H4 (cell line): ENCODE results near the gene SLC5A10. TPM values are rescaled to one million over a fixed set of nuclear protein-coding genes. Genes with fewer than 3 reads are reported as not detected.

Experiments
- DNase-seq: peaks from one replicate; pipeline ENCODE4 v3.0.0-alpha.2; 2015; ENCODE audit warnings: low spot score
- total RNA-seq: library from RNA; depleted of rRNA; stranded (reverse); fragments of >200 nt; shearing (Covaris generic); gene quantifications from 2 replicates; pipeline ENCODE4 v1.2.3, GENCODE V29; 2014

The SLC5A10 gene
- total RNA-seq, 1 experiment from 2014 or later: not detected

DNA sequence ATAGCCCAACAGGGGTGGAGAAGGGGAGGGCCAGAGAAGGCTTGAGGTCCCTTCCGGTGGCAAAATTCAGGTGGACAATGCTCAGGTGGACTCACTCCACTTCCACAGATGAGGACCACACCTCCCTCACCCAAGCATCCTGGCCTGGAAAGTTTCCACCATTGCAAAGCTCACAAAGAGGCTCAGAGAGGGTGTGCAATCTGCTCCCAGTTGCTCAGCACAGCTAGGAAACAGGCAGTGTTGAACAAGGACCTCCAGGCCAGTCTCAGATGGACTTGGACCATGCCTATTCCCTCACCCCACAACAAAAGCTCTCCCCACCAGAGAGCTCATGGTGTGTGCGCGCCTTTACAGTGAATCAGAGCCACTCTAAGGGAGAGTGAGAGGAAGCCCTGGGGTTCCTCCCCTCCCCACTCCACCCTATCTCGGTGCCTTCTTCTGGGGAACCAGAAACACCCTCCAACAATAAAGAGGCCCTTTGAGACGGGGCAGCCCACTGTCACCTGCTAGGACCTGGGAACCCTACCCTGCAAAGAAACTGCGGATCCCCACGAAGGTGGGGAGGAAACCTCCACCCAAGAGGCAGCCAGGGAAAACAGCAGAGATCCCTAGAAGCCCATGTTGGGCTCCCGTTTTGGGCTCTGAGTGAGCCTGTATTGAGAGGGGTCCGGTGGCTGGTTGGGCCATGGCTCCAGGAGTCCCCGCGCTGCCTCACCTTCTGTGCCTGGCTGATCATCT, 51.0 kb downstream of the SLC5A10 start:
- no peak for DNase-seq

GRCh38 chr17:19003543-19004420, 51.8 kb downstream of the SLC5A10 start:
- no peak for DNase-seq

DNA sequence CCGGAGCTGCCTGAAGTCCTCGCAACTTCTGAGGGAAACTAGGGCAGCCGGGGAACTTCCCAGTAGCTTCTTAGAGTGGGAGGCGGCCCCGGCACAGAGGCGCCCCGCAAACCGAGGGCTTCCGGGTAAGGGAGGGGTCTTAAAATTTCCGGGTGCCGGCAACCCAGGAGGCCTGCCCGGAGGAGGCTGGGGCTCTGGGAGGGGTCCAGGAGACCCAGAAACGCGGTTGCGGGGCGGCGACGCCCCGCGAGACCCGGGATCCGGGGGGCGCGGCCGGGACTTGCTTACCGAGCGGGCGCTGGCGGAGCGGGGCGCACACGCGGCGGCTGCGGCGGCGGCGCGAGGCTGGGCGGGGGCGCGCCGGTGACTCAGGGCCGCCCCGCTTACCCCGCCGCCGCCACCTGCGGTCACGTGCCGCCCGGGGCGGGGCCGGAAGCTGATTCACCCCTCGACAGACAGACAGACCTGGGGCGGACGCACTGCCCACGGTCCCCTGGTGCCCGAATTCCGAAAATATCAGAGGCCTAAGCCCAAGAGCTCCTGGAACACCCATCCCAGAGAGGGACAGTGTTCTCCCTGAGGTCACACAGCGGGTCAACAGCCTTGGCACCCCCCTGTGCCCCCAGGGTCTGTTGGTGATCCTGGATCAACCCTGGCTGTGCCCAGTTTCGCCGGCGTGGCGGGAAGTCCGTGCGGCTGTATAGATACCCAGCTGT, 52.6 kb downstream of the SLC5A10 start, which contains the start of gene FAM83G:
Gene FAM83G (minus strand): TSS at position 344 of the 716 bp plus-strand sequence. CDS start 723 bp downstream, outside the sequence.
- peak; percentile 62 for DNase-seq

DNA sequence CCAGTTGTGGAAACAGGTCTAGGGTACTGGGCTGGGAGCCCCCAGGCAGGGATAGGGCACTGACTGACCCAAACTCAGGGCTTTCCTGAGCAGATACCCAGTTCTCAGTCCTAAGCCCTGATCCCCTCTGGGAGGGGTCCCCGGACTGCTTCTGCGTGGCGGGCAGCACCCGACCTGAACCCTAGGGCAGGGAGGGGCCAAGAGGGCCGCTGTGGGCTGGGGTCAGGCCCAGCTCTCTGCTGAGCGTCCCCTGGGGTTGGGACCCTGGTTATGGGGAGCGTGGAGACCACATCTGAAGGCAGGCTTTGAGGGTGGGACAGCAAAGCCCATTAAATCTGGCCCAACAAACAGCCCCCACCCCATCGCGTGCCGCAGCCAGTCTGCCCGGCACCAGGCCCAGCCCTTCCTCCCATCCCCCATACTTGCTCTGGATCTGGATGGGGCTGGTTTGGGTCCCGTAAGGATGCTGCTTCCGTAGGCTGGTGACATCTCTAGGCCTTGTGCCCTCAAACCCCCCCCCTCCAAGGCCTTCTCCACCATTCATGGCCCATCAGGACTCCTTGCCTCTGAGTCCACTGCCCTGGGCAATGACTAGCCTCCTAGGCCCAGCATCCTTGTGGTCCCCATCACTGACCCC, 53.3 kb downstream of the SLC5A10 start:
- no peak for DNase-seq

DNA sequence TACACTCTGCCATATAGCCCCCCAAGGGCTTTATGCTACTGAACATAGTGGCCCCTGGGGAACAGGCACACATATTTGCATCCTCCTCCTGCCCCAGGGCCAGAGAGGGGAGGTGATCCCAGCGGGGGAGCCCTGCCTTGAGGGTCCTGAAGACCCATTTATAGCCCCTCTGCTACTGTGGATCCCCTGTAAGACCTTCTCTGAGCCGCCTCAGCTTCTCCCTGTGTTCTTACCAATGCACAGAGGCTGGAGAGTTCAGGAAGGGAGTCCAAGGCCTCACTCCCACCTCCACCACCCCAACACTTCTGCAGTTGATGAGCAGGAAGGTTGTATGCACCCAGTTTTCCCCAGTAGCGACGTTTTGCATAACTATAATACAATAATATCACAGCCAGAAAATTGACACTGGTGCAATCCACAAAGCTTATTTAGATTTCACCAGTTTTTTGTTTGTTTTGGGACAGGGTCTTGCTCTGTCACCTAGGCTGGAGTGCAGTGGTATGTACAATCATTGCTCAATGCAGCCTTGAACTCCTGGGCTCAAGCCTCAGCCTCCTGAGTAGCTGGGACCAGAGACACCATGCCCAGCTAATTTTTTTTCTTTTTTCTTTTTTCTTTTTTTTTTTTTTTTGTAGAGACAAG, 53.9 kb downstream of the SLC5A10 start:
- DNase-seq: no peak

- no peak for DNase-seq
Observed at GRCh38 chr17:19006698-19007097, 54.7 kb downstream of the SLC5A10 start.

DNA sequence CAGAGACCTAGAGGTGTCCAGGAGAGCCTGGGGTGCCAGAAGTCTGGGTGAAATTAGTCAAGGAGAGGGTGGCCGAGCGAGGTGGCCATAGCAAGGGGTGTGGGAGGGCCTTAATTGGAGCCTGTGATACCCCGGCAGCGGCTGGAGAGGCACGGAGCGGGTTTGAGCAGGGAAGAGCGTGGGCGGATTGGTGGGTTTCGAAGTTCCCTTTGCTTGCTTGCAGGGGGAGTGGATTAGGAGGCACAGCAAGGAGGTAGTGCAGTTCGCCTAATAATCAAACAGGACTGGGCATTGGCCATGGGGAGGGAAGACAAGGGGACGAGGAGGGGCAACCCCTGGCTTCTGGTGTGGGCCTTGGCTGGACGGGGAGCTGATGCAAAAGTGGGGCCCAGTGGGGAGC, 58.0 kb downstream of the SLC5A10 start:
- DNase-seq: no peak

GRCh38 chr17:19010729-19011505, 59.0 kb downstream of the SLC5A10 start:
- DNase-seq: peak; percentile 36

GRCh38 chr17:19011581-19011980, 59.6 kb downstream of the SLC5A10 start:
- no peak for DNase-seq

DNA sequence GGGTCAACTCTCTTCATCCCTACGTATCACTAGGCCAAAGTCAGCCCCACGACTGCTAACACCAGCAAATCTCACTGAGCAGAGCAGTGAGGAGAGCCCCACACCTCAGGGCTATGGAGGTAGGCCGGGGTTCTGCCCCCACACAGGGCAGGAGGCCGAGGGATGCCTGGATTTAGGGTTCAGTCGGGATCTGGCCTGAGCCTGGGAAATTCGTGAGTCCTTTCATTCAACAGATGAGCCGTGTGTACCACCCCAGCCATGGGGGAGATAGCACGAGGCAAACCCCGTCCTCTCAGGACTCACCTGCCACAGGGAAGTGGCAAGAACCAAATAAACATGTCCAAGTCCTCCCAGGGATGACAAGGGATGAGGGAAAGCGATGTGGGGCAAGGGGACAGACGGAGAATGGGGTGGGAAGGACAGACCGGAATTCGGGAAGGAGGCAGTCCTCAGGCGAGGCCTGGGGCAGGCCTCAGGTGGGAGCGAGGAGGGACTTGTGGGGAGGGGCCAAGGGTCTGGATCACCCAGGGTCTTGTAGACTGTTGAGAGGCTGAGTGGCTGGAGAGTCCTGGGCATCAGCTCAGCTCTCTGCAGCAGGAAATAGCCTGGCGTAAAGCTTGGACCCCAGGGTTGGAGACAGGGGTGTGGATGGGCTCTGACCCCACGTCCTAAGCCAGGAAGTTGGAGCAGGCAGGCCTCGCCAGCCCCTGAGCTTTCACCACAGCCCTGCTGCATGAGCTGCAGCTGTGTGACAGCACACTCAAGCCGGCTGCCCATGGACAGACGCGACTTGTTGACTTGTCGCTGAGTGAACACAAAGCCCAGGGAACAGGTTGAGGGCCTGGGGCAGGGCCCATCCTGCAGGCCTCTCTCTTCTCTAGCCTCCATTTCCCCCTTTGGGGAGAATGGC, 60.5 kb downstream of the SLC5A10 start:
- DNase-seq: no peak

DNA sequence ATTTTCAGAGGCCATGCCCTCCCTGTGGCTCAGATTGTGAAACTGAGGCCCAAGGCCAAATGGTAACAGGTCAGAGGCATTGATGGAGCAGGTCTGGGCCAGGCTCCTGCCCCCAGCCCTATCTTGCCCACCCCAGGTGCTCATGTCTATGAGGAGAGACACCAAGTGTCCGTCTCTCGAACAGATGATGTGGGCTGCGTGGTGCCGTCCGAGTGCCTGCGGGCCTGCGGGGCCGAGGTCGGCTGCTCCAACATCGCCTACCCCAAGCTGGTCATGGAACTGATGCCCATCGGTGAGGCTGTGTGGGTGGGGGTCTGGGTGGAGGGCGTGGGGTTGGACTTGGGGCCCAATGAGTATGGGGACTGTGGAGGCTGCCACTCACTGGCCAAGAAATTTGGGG, 61.3 kb downstream of the SLC5A10 start:
- DNase-seq: no peak

DNA sequence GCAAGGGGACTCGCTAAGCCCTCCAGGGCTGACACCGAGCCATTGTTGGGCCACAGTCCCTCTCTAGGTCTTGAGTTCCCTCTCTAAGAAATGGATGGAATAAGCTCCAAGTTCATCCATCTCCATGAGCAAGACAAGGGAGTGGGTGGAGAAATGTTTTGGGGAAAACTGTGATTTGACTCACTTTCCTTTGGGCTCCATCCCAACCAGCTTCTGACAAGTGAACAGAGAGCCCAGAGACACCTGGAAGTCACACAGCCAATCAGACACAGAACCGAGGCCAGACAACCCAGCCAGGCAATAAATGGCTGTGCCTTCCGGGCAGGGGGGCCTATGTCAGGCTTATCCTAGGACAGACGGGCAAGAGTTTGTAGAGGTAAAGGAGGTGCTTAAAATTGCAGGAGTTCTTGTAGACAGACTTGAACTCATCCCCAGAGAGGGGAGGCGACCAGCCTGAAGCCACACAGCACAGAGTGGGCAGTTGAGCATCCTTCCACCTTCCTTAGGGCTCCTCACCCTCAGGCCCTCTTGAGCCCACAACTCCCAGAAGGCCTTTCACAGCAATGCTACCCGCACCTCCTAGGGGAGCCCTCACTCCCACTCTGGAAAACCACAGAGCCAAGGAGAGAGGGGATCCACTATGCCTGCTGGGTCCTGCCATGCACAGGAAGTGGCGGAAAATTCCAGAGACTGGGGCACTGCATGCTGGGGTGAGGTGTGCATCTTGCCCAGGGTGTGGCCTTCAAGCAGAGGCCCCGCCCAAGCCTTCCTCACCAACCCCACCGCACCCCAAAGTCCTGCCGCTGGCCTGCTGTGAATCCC, 62.1 kb downstream of the SLC5A10 start:
- no peak for DNase-seq

DNA sequence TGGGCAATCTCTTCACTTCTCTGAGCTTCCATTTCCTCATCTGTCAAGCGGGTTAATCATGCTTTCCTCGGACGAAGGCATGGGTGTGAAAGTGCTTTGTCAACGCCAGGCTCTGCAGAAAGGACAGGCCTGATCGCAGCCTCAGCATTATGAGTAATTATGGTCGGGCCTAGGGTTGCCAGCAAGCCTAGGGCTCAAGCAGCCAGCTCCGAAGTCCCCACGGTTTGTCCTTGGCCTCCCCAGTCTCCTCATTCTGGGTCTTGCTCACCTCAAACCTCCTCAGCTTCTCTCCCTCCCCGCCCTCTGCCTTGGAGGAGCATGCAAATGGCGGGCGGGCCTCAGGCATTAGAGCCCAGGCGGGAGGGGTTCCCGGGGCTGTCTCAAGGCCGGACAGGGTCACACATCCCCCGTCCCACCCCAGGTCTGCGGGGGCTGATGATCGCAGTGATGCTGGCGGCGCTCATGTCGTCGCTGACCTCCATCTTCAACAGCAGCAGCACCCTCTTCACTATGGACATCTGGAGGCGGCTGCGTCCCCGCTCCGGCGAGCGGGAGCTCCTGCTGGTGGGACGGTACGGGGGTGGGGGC, 62.8 kb downstream of the SLC5A10 start:
- no peak for DNase-seq

- DNase-seq: no peak
Observed at GRCh38 chr17:19015428-19015827, 63.5 kb downstream of the SLC5A10 start.

GRCh38 chr17:19016297-19016696, 64.3 kb downstream of the SLC5A10 start:
- DNase-seq: no peak

GRCh38 chr17:19016881-19017280, 64.9 kb downstream of the SLC5A10 start:
- DNase-seq: no peak

- DNase-seq: no peak
Observed at GRCh38 chr17:19017401-19017800, 65.4 kb downstream of the SLC5A10 start.
